A673 (cell line): Measurements from ENCODE around the gene SKAP1. TPM values are rescaled to one million over a fixed set of nuclear protein-coding genes. Genes with fewer than 3 reads are reported as not detected.

ENCODE experiments used
- BruUV-seq: library from RNA; stranded (reverse); fragments of 400-500 nt; replicated peaks from 2 replicates; lab custom pipeline; 2021; lab: Mats Ljungman, UMichigan
- CTCF ChIA-PET: fragments of 300-600 bp; sonication (Branson Sonifier 250); formaldehyde crosslinking; loops from one replicate; lab custom pipeline; 2022; ENCODE audit warnings: antibody characterized with exemption; lab: Charles Lee
- POLR2A ChIA-PET: fragments of 300-600 bp; sonication (Branson Sonifier 250); formaldehyde crosslinking; loops from one replicate; lab custom pipeline; 2022; ENCODE audit warnings: antibody characterized with exemption; ENCODE audit not compliant: low non-redundant PET; lab: Charles Lee
- DNase-seq: peaks from one replicate; pipeline ENCODE4 v3.0.0-alpha.2; 2015; ENCODE audit warnings: low spot score
- H3K27ac ChIP-seq: fragments of 200-600 bp; sonication (generic); 2 replicates; pipeline ENCODE4 v1.5.1; 2016; ENCODE audit warnings: mixed run types, low read depth, mild to moderate bottlenecking, mixed read lengths, antibody characterized with exemption, low read length; ENCODE audit not compliant: poor library complexity, severe bottlenecking
- H3K27me3 ChIP-seq: fragments of 200-600 bp; sonication (generic); replicated peaks from 2 replicates; pipeline ENCODE4 v1.6.1; 2017; ENCODE audit warnings: mixed run types, low read depth, mild to moderate bottlenecking, mixed read lengths, antibody characterized with exemption, low read length; ENCODE audit not compliant: insufficient read depth, poor library complexity
- H3K36me3 ChIP-seq: fragments of 200-600 bp; sonication (generic); 2 replicates; pipeline ENCODE4 v1.6.1; 2016; ENCODE audit warnings: mixed run types, mild to moderate bottlenecking, mixed read lengths, antibody characterized with exemption, low read length; ENCODE audit not compliant: insufficient read depth, poor library complexity, severe bottlenecking
- H3K4me1 ChIP-seq: fragments of 200-600 bp; sonication (generic); 2 replicates; pipeline ENCODE4 v1.6.1; 2017; ENCODE audit warnings: mixed run types, mild to moderate bottlenecking, mixed read lengths, antibody characterized with exemption, low read length; ENCODE audit not compliant: insufficient read depth, poor library complexity, severe bottlenecking
- H3K4me3 ChIP-seq: fragments of 200-600 bp; sonication (generic); 2 replicates; pipeline ENCODE4 v1.5.1; 2016; ENCODE audit warnings: low read depth, mixed run types, mild to moderate bottlenecking, mixed read lengths, low read length; ENCODE audit not compliant: poor library complexity, severe bottlenecking
- H3K9me3 ChIP-seq: fragments of 200-600 bp; sonication (generic); 2 replicates; pipeline ENCODE4 v1.6.1; 2016; ENCODE audit warnings: mixed run types, low read depth, mild to moderate bottlenecking, mixed read lengths, antibody characterized with exemption, low read length; ENCODE audit not compliant: poor library complexity, severe bottlenecking
- EZH2 ChIP-seq: fragments of 200-600 bp; sonication (generic); IDR thresholded peaks from 2 replicates; pipeline ENCODE4 v1.6.1; 2017; ENCODE audit warnings: borderline replicate concordance, low read depth, mild to moderate bottlenecking, mixed read lengths, antibody characterized with exemption, low read length; ENCODE audit not compliant: poor library complexity, severe bottlenecking
- intact Hi-C: fragments of 100-400 bp; cut with micrococcal nuclease; formaldehyde crosslinking; loops from one replicate; pipeline ENCODE4 v1.10.0; 2022; ENCODE audit not compliant: unreplicated experiment
- total RNA-seq: library from RNA; stranded (reverse); gene quantifications from 2 replicates; pipeline ENCODE4 v1.2.3, GENCODE V29; 2021
- TF ChIP-seq, protein P1 (sequence below): fragments of 300-800, 200-600 bp; sonication (generic); conservative IDR thresholded peaks from 2 replicates; pipeline ENCODE4 v1.5.1; 2017; ENCODE audit warnings: low read depth, mild to moderate bottlenecking, antibody characterized with exemption, low read length, moderate library complexity, mixed read lengths

The SKAP1 gene
- total RNA-seq, 1 experiment from 2014 or later: not detected

DNA sequence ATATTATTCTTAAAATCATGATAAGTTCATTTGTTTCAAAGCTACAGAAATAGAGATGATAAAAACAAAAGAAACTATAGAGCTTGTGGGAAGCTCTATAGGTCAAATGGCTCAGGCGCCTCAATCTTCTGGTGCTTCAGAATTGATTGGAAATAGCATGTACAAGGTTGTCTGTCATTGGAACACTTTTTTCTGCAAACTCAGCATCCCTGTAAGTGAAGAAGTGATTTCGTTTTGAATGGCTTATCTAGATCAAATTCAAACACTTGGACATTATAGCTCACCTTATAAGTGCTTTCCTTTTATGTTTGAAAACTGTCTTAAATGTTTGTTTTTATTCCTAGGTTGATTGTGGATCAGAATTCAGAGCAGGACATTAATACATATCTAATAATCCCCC lies 103.7 kb downstream of the SKAP1 start:
- ChIA-PET POLR2A (no interaction called here), CTCF (no interaction called here)
- Histone ChIP-seq H3K27me3 (no peaks in the 10 kb centered on the region), H3K9me3 (no peaks in the 10 kb centered on the region), H3K4me1 (no peaks in the 10 kb centered on the region), H3K4me3 (no peak overlapping the region), H3K27ac (no peak overlapping the region), H3K36me3 (no peaks in the 10 kb centered on the region)
- intact Hi-C loops: no loop called here
- no peak for TF ChIP-seq EZH2
- TF ChIP-seq, protein P1, sequence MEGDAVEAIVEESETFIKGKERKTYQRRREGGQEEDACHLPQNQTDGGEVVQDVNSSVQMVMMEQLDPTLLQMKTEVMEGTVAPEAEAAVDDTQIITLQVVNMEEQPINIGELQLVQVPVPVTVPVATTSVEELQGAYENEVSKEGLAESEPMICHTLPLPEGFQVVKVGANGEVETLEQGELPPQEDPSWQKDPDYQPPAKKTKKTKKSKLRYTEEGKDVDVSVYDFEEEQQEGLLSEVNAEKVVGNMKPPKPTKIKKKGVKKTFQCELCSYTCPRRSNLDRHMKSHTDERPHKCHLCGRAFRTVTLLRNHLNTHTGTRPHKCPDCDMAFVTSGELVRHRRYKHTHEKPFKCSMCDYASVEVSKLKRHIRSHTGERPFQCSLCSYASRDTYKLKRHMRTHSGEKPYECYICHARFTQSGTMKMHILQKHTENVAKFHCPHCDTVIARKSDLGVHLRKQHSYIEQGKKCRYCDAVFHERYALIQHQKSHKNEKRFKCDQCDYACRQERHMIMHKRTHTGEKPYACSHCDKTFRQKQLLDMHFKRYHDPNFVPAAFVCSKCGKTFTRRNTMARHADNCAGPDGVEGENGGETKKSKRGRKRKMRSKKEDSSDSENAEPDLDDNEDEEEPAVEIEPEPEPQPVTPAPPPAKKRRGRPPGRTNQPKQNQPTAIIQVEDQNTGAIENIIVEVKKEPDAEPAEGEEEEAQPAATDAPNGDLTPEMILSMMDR: no peak
- DNase-seq: no peak
- no TSS peak for BruUV-seq

DNA sequence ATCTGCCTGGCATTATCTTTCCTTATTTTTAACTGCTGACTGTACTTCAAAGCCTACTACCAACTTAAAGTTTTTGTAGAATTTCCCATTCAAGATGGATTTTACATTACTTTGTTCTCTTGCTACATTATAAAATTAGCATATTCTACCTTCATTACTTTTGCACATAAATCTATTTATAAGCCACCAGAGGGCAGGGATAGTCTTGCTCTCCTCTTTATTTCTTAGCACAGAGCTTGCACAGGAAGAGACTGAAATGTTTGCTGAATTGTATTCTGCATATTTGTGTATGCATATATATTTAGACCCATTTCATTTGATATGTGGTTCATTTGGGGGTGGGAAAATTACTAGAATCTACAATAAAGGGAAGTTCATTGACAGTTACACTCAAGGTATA lies 108.0 kb downstream of the SKAP1 start:
- CTCF ChIA-PET: interaction anchor here (0.6 to 0.7 kb wide), 3 partner anchors 14 to 314 kb away, joined by 3 read pairs; no protein-coding TSS in a partner anchor
- intact Hi-C loops: no loop called here
- POLR2A ChIA-PET: no interaction called here
- DNase-seq: peak; percentile 29
- Histone ChIP-seq H3K4me3 (no peak overlapping the region), H3K36me3 (no peaks in the 10 kb centered on the region), H3K9me3 (no peaks in the 10 kb centered on the region), H3K4me1 (no peaks in the 10 kb centered on the region), H3K27me3 (no peaks in the 10 kb centered on the region), H3K27ac (no peak overlapping the region)
- BruUV-seq: no TSS peak
- no peak for TF ChIP-seq EZH2
- TF ChIP-seq, protein P1: peak; percentile 44

DNA sequence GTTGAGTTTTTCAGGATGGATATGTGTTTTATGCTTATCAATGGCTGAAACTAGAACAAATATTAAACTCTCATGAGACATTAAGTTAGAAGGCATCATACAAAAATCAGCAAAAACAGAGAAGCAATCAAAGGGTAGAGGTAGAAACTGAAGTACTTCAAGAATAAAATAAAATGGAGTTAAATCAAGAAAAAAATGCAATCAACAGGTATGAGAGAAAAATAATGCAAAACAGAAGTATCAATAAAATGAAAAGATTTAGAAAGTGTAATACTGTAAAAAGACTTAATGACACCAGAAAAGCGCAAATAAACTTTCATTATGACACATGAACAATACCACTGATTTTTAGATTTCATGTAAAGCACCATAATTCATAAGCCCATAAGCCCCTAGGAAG lies 112.3 kb downstream of the SKAP1 start:
- intact Hi-C loops: no loop called here
- H3K27me3 ChIP-seq: no peaks in the 10 kb centered on the region
- POLR2A ChIA-PET: no interaction called here
- TF ChIP-seq EZH2: no peak
- TF ChIP-seq, protein P1: no peak
- H3K27ac ChIP-seq: no peak overlapping the region
- no TSS peak for BruUV-seq
- DNase-seq: no peak
- no peaks in the 10 kb centered on the region for H3K4me1 ChIP-seq
- no peaks in the 10 kb centered on the region for H3K36me3 ChIP-seq
- no peaks in the 10 kb centered on the region for H3K9me3 ChIP-seq
- H3K4me3 ChIP-seq: no peak overlapping the region
- CTCF ChIA-PET: no interaction called here
